Fibroblast of lung (primary cell): Measurements from ENCODE around the gene DUSP15.

Experiments
- CTCF ChIP-seq, 2 donors: IDR thresholded peaks in 1 of 2; conservative IDR thresholded peaks in 1 of 2; 1 replicate in 1 of 2; 2 replicates in 1 of 2; pipeline ENCODE4 v1.5.1; 2011 to 2012; ENCODE audit warnings: low read length in 2 of 2, control low read depth in 1 of 2, inconsistent platforms in 1 of 2, low read depth in 1 of 2, mild to moderate bottlenecking in 1 of 2
- EZH2 ChIP-seq: IDR thresholded peaks from 2 replicates; pipeline ENCODE4 v1.5.1; 2012; ENCODE audit warnings: low read length, control low read depth, mild to moderate bottlenecking; ENCODE audit errors: missing control alignments

- TF ChIP-seq CTCF (conservative IDR thresholded peaks at IDR 0.05 in 1 of 2, IDR thresholded peaks at IDR 0.05 in 1 of 2; ENCODE audit: low read depth in 1 of 2, low read length in 2 of 2), result no peak
- TF ChIP-seq EZH2, result no peak
Measured at GRCh38 chr20:31839782-31840487, 30.4 kb downstream of the DUSP15 start.
